HepG2 (cell line): ENCODE data around the gene ADM. TPM values are rescaled to one million over a fixed set of nuclear protein-coding genes. Genes with fewer than 3 reads are reported as not detected.

Experiments used
- ATAC-seq: fragments of 200-7000 bp; cut with Tn5 transposase; 3 replicates; pipeline ENCODE4 v1.9.1; 2020; ENCODE audit warnings: mild to moderate bottlenecking, moderate library complexity
- BruUV-seq: library from RNA; stranded (reverse); fragments of 400-500 nt; replicated peaks from 2 replicates; lab custom pipeline; 2021; lab: Mats Ljungman, UMichigan
- CTCF ChIA-PET: fragments of 300-600 bp; formaldehyde crosslinking; extraction: SDS; loops from one replicate; lab custom pipeline; 2021; ENCODE audit warnings: low total read pairs, inconsistent platforms, low intra/inter-chr PET ratio; lab: Yijun Ruan, JAX
- POLR2A ChIA-PET: fragments of 350-600 bp; sonication (Branson Sonifier 250); formaldehyde crosslinking; loops from one replicate; lab custom pipeline; 2020; ENCODE audit warnings: antibody characterized with exemption, inconsistent platforms; lab: Yijun Ruan, JAX
- DNase-seq: peaks from one replicate; pipeline ENCODE4 v3.0.0-alpha.2; 2015; ENCODE audit warnings: low spot score
- FAIRE-seq: peaks from 3 replicates; lab custom pipeline; 2011; peaks lifted over from hg19 to GRCh38; lab: Jason Lieb, UNC
- H2AFZ ChIP-seq: one replicate; pipeline ENCODE4 v1.6.1; 2011; ENCODE audit warnings: low read length, inconsistent platforms
- H3K27ac ChIP-seq: fragments of 300-600 bp; 3 replicates; pipeline ENCODE4 v1.8.0; 2011; ENCODE audit warnings: mixed run types, mild to moderate bottlenecking, mixed read lengths, low read length, inconsistent platforms; ENCODE audit not compliant: insufficient read depth; ENCODE audit errors: extremely low read length
- H3K27me3 ChIP-seq, 2 experiments: fragments of 200-600 bp in 1 of 2; 2 replicates in 1 of 2; 3 replicates in 1 of 2; pipeline versions ENCODE4 v1.6.0 to v1.8.0; 2011; ENCODE audit warnings: low read length in 2 of 2, mild to moderate bottlenecking in 2 of 2, moderate library complexity in 2 of 2, inconsistent platforms in 1 of 2; ENCODE audit not compliant: insufficient read depth in 2 of 2, control insufficient read depth in 1 of 2
- H3K36me3 ChIP-seq, 2 experiments: fragments of 200-600 bp in 1 of 2; replicated peaks in 1 of 2; 2 replicates in 1 of 2; 3 replicates in 1 of 2; pipeline versions ENCODE4 v1.5.1 to v1.8.0; 2011; ENCODE audit warnings: low read length in 2 of 2, inconsistent platforms in 1 of 2; ENCODE audit not compliant: insufficient read depth in 2 of 2, control insufficient read depth in 1 of 2
- H3K4me1 ChIP-seq: 2 replicates; pipeline ENCODE4 v1.5.1; 2012; ENCODE audit warnings: low read length, inconsistent platforms; ENCODE audit not compliant: insufficient read depth
- H3K4me2 ChIP-seq: 2 replicates; pipeline ENCODE4 v1.6.0; 2011; ENCODE audit warnings: low read depth, low read length, inconsistent platforms
- H3K4me3 ChIP-seq, 3 experiments: fragments of 200-600 bp in 1 of 3; sonication (generic), shearing (Covaris generic) in 1 of 3; replicated peaks in 1 of 3; 2 replicates each; pipeline ENCODE4 v1.5.1; 2011 to 2016; ENCODE audit warnings: low read length in 3 of 3, inconsistent platforms in 2 of 3, low read depth in 2 of 3, mild to moderate bottlenecking in 2 of 3, control low read depth in 1 of 3, mixed read lengths in 1 of 3; ENCODE audit not compliant: insufficient read depth in 1 of 3
- H3K79me2 ChIP-seq: one replicate; pipeline ENCODE4 v1.6.1; 2011; ENCODE audit warnings: low read length, inconsistent platforms; ENCODE audit not compliant: insufficient read depth
- H3K9ac ChIP-seq: 2 replicates; pipeline ENCODE4 v1.6.0; 2011; ENCODE audit warnings: mild to moderate bottlenecking, low read depth, low read length, inconsistent platforms; ENCODE audit not compliant: insufficient read depth
- H3K9me3 ChIP-seq: 2 replicates; pipeline ENCODE4 v1.5.1; 2012; ENCODE audit warnings: mild to moderate bottlenecking, low read length
- H4K20me1 ChIP-seq: 2 replicates; pipeline ENCODE4 v1.6.0; 2011; ENCODE audit warnings: inconsistent platforms, mild to moderate bottlenecking, low read length, moderate library complexity; ENCODE audit not compliant: insufficient read depth
- IRF2 ChIP-seq: IDR thresholded peaks from 2 replicates; pipeline ENCODE4 v1.6.1; 2018; ENCODE audit warnings: missing genetic modification reagents, missing compliant biosample characterization
- RARA ChIP-seq: IDR thresholded peaks from 2 replicates; pipeline ENCODE4 v1.6.1; 2016; ENCODE audit warnings: missing genetic modification reagents, missing compliant biosample characterization
- ZBTB10 ChIP-seq: sonication (generic); formaldehyde crosslinking; IDR thresholded peaks from 2 replicates; pipeline ENCODE4 v1.4.0; 2020; ENCODE audit warnings: missing genetic modification reagents, borderline replicate concordance
- ZFP37 ChIP-seq: sonication (generic); formaldehyde crosslinking; IDR thresholded peaks from 2 replicates; pipeline ENCODE4 v1.4.0; 2020; ENCODE audit warnings: missing genetic modification reagents, borderline replicate concordance
- ZNF232 ChIP-seq: sonication (generic); formaldehyde crosslinking; IDR thresholded peaks from 2 replicates; pipeline ENCODE4 v1.4.0; 2020; ENCODE audit warnings: missing genetic modification reagents, borderline replicate concordance
- WGBS: methylation state at CpG from one replicate; pipeline ENCODE4 v1.1.6; 2017; ENCODE audit warnings: low lambda C conversion rate; 5-methylcytosine and 5-hydroxymethylcytosine counted together
- in situ Hi-C: cut with HindIII; loops from 2 replicates; pipeline ENCODE4 v1.10.0; 2017; ENCODE audit warnings: low pct_unique_long_range_greater_than_20kb; ENCODE audit not compliant: extremely low pct_ligation_motif_present
- intact Hi-C: fragments of 100-400 bp; cut with micrococcal nuclease; formaldehyde crosslinking; loops from one replicate; pipeline ENCODE4 v1.10.0; 2022; ENCODE audit not compliant: unreplicated experiment
- polyA plus RNA-seq, 8 experiments: library from polyadenylated mRNA; depleted of rRNA in 3 of 8; stranded (reverse) in 7 of 8; unstranded in 1 of 8; fragments of >200 nt; fragmentation: Illumina TruSeq in 4 of 8; extraction: Trizol in 4 of 8; gene quantifications; 2 replicates each; pipeline versions ENCODE4 v1.2.1 to v1.2.3, GENCODE V29; 2011 to 2016; ENCODE audit warnings: low read depth in 4 of 8, missing spikeins in 1 of 8, mixed read lengths in 1 of 8; ENCODE audit not compliant: insufficient read depth in 1 of 8
- total RNA-seq, 5 experiments: library from RNA; depleted of rRNA; stranded (reverse); fragments of >200 nt; fragmentation: Illumina TruSeq; extraction: Trizol; gene quantifications; 2 replicates each; pipeline ENCODE4 v1.2.3, GENCODE V29; 2016; ENCODE audit warnings: low read depth in 1 of 5
- TF ChIP-seq, protein P1 (sequence below): sonication (generic); formaldehyde crosslinking; IDR thresholded peaks from 2 replicates; pipeline ENCODE4 v1.5.1; 2020; ENCODE audit warnings: mild to moderate bottlenecking, missing genetic modification reagents, moderate library complexity

Gene ADM
- total and polyA plus RNA-seq, 2 of the 13 experiments (the other 11 are each of a cell fraction or from before 2014, with no cell fraction given): 10.7 to 26.1 TPM

GRCh38 chr11:10317776-10318526 lies 13.1 kb downstream of the ADM start:
- H2AFZ ChIP-seq: no peak overlapping the region
- H3K27me3 ChIP-seq: no peaks in the 10 kb centered on the region
- H3K4me1 ChIP-seq: peaks cover 53% of the 10 kb centered on the region
- WGBS: 60% methylated on average over 4 of the region's 5 CpGs
- H3K36me3 ChIP-seq: no peaks in the 10 kb centered on the region
- DNase-seq (no peak), FAIRE-seq (no peak), ATAC-seq (no peak)
- no peak overlapping the region for H3K9ac ChIP-seq
- ChIA-PET POLR2A (interaction anchor here (0.7 to 1.9 kb wide), 3 partner anchors 10 to 22 kb away, joined by 3 to 11 read pairs (median 3); partner anchors contain the start of gene ADM), CTCF (interaction anchor here (0.6 kb wide), 1 partner anchor 110 kb away, joined by 3 read pairs; no protein-coding TSS in a partner anchor)
- H3K4me3 ChIP-seq: no peak overlapping the region
- no TSS peak for BruUV-seq
- no peaks in the 10 kb centered on the region for H3K79me2 ChIP-seq
- H3K27ac ChIP-seq: no peak overlapping the region
- peak overlapping the region; percentile 18 for H3K4me2 ChIP-seq
- intact Hi-C loops: no loop called here
- in situ Hi-C loops: no loop called here
- H4K20me1 ChIP-seq: no peaks in the 10 kb centered on the region
- no peaks in the 10 kb centered on the region for H3K9me3 ChIP-seq
- TF ChIP-seq ZFP37 (no peak), RARA (CRISPR knock-in tag) (no peak), ZNF232 (no peak), ZBTB10 (CRISPR knock-in tag) (no peak), IRF2 (CRISPR knock-in tag) (no peak)
- TF ChIP-seq, protein P1, sequence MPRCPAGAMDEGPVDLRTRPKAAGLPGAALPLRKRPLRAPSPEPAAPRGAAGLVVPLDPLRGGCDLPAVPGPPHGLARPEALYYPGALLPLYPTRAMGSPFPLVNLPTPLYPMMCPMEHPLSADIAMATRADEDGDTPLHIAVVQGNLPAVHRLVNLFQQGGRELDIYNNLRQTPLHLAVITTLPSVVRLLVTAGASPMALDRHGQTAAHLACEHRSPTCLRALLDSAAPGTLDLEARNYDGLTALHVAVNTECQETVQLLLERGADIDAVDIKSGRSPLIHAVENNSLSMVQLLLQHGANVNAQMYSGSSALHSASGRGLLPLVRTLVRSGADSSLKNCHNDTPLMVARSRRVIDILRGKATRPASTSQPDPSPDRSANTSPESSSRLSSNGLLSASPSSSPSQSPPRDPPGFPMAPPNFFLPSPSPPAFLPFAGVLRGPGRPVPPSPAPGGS (CRISPR knock-in tag): no peak
